ENCODE measurements around the gene PTPRN2.

DNA sequence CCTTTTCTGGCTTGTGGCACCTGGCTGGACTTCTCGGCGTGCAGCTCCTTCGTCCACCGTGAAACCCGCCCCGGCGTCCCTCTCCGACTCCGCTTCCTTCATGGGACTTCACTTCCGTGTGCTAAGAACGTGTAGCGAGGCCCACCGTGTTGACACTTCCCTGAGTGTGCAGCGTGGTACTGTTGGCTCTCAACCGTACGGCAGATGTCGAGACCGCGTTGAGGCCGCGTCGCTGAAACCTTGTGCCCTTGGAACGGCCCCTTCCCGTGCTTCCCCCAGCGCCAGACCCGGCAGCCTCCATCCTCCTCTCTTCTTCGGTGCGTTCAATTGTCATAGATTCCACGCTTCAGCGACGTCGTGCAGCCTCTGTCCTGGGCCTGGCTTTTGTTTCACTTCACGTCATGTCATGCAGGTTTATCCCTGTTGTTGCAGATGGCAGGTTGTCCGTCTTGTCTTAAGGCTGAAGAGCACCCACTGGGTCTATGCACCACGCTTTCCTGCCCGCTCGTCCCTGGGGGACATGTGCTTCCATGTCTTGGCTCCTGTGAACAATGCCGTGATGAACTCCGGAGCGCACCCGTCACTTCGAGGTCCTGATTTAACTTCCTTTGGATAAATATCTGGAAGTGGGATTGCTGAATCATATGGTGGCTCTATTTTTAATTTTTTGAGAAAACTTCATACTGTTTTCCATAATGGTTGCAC is 785.5 kb downstream of the PTPRN2 start:
- no peak for TF ChIP-seq YY1 (IDR thresholded peaks at IDR 0.05; ENCODE audit: low read depth, low read length)
- no peak for TF ChIP-seq FOSL1 (IDR thresholded peaks at IDR 0.05; ENCODE audit: insufficient read depth, low read depth, low read length)
- TF ChIP-seq TCF12 (IDR thresholded peaks at IDR 0.05; ENCODE audit: low read depth, low read length): no peak
- TF ChIP-seq CEBPB (IDR thresholded peaks at IDR 0.05; ENCODE audit: low read depth, low read length): no peak
- TF ChIP-seq, protein P1, sequence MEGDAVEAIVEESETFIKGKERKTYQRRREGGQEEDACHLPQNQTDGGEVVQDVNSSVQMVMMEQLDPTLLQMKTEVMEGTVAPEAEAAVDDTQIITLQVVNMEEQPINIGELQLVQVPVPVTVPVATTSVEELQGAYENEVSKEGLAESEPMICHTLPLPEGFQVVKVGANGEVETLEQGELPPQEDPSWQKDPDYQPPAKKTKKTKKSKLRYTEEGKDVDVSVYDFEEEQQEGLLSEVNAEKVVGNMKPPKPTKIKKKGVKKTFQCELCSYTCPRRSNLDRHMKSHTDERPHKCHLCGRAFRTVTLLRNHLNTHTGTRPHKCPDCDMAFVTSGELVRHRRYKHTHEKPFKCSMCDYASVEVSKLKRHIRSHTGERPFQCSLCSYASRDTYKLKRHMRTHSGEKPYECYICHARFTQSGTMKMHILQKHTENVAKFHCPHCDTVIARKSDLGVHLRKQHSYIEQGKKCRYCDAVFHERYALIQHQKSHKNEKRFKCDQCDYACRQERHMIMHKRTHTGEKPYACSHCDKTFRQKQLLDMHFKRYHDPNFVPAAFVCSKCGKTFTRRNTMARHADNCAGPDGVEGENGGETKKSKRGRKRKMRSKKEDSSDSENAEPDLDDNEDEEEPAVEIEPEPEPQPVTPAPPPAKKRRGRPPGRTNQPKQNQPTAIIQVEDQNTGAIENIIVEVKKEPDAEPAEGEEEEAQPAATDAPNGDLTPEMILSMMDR (IDR thresholded peaks at IDR 0.05; ENCODE audit: control extremely low read depth in 1 of 3, insufficient read depth in 1 of 3, low read depth in 1 of 3, low read length in 3 of 3): no peak
- no peak for TF ChIP-seq POLR2A (IDR thresholded peaks at IDR 0.05; ENCODE audit: control extremely low read depth in 1 of 2, low read depth in 2 of 2, low read length in 2 of 2)
- no peak for TF ChIP-seq RAD21 (IDR thresholded peaks at IDR 0.05 in 1 of 2, conservative IDR thresholded peaks at IDR 0.05 in 1 of 2; ENCODE audit: low read depth in 2 of 2, low read length in 2 of 2)
- TF ChIP-seq, protein P2, sequence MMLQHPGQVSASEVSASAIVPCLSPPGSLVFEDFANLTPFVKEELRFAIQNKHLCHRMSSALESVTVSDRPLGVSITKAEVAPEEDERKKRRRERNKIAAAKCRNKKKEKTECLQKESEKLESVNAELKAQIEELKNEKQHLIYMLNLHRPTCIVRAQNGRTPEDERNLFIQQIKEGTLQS (IDR thresholded peaks at IDR 0.05; ENCODE audit: insufficient read depth, low read depth, low read length): no peak
- no peak for TF ChIP-seq SP1 (IDR thresholded peaks at IDR 0.05; ENCODE audit: low read depth, low read length)
- no peak for TF ChIP-seq USF2 (IDR thresholded peaks at IDR 0.05; ENCODE audit: low read length)
- no peak for TF ChIP-seq E2F6 (IDR thresholded peaks at IDR 0.05)
- TF ChIP-seq RXRA (IDR thresholded peaks at IDR 0.05; ENCODE audit: insufficient read depth, low read depth, low read length): no peak
- TF ChIP-seq, protein P3, sequence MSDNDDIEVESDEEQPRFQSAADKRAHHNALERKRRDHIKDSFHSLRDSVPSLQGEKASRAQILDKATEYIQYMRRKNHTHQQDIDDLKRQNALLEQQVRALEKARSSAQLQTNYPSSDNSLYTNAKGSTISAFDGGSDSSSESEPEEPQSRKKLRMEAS (IDR thresholded peaks at IDR 0.05): no peak
- TF ChIP-seq ZNF274 (IDR thresholded peaks at IDR 0.05; ENCODE audit: borderline replicate concordance, extremely low read depth, low read length): no peak

Measured in H1 (cell line).